GM20431 (cell line): Measurements from ENCODE around the gene IRF2.

Experiments used
- in situ Hi-C: fragments of 300-500 bp; cut with MseI, MboI; formaldehyde crosslinking; loops from one replicate; pipeline ENCODE4 v1.15.0; 2020; ENCODE audit warnings: low sequenced_read_pairs; ENCODE audit not compliant: unreplicated experiment

IRF2 gene

GRCh38 chr4:184396570-184397515, 77.5 kb downstream of the IRF2 start:
- in situ Hi-C loops, result loop anchor here (25.0 kb wide), 1 partner anchor 140 kb away; no protein-coding TSS in a partner anchor

GRCh38 chr4:184395971-184396391, 78.4 kb downstream of the IRF2 start:
- in situ Hi-C loops, result loop anchor here (25.0 kb wide), 1 partner anchor 141 kb away; no protein-coding TSS in a partner anchor

- in situ Hi-C loops, result loop anchor here (25.0 kb wide), 1 partner anchor 142 kb away; no protein-coding TSS in a partner anchor
These were observed 78.9 kb downstream of the IRF2 start for GRCh38 chr4:184395451-184395917.

GRCh38 chr4:184392748-184393559, 81.4 kb downstream of the IRF2 start:
- in situ Hi-C loops, result loop anchor here (25.0 kb wide), 1 partner anchor 144 kb away; no protein-coding TSS in a partner anchor

GRCh38 chr4:184392316-184392715, 82.0 kb downstream of the IRF2 start:
- in situ Hi-C loops, result loop anchor here (25.0 kb wide), 1 partner anchor 145 kb away; no protein-coding TSS in a partner anchor

GRCh38 chr4:184389978-184390900, 84.1 kb downstream of the IRF2 start:
- in situ Hi-C loops, result loop anchor here (25.0 kb wide), 1 partner anchor 147 kb away; no protein-coding TSS in a partner anchor

GRCh38 chr4:184388106-184388505, 86.2 kb downstream of the IRF2 start:
- in situ Hi-C loops, result loop anchor here (25.0 kb wide), 1 partner anchor 149 kb away; no protein-coding TSS in a partner anchor

- in situ Hi-C loops, result loop anchor here (25.0 kb wide), 1 partner anchor 150 kb away; no protein-coding TSS in a partner anchor
These were observed 87.0 kb downstream of the IRF2 start for GRCh38 chr4:184387351-184387750.

GRCh38 chr4:184386271-184386781, 88.0 kb downstream of the IRF2 start:
- in situ Hi-C loops, result loop anchor here (25.0 kb wide), 1 partner anchor 151 kb away; no protein-coding TSS in a partner anchor

GRCh38 chr4:184385705-184386141, 88.6 kb downstream of the IRF2 start:
- in situ Hi-C loops, result loop anchor here (25.0 kb wide), 1 partner anchor 152 kb away; no protein-coding TSS in a partner anchor

- in situ Hi-C loops, result loop anchor here (25.0 kb wide), 1 partner anchor 152 kb away; no protein-coding TSS in a partner anchor
These were observed 89.4 kb downstream of the IRF2 start for GRCh38 chr4:184384810-184385557.

GRCh38 chr4:184384056-184384809, 90.1 kb downstream of the IRF2 start:
- in situ Hi-C loops, result loop anchor here (25.0 kb wide), 1 partner anchor 153 kb away; no protein-coding TSS in a partner anchor

GRCh38 chr4:184383497-184384055, 90.8 kb downstream of the IRF2 start:
- in situ Hi-C loops, result loop anchor here (25.0 kb wide), 1 partner anchor 154 kb away; no protein-coding TSS in a partner anchor

GRCh38 chr4:184382189-184382846, 92.0 kb downstream of the IRF2 start:
- in situ Hi-C loops, result loop anchor here (25.0 kb wide), 1 partner anchor 155 kb away; no protein-coding TSS in a partner anchor

GRCh38 chr4:184380707-184381106, 93.6 kb downstream of the IRF2 start:
- in situ Hi-C loops, result loop anchor here (25.0 kb wide), 1 partner anchor 157 kb away; no protein-coding TSS in a partner anchor

GRCh38 chr4:184380214-184380613, 94.1 kb downstream of the IRF2 start:
- in situ Hi-C loops, result loop anchor here (25.0 kb wide), 1 partner anchor 157 kb away; no protein-coding TSS in a partner anchor
